H9 (cell line): ENCODE data around the gene DCST1. TPM values are rescaled to one million over a fixed set of nuclear protein-coding genes. Genes with fewer than 3 reads are reported as not detected.

Experiments
- DNase-seq: peaks from one replicate; pipeline ENCODE4 v3.0.0-alpha.2; 2017
- H2AFZ ChIP-seq: one replicate; pipeline ENCODE4 v1.6.1; 2013; ENCODE audit warnings: mild to moderate bottlenecking, low read length, control low read depth, moderate library complexity
- H2AK5ac ChIP-seq: 2 replicates; pipeline ENCODE4 v1.6.1; 2013; ENCODE audit warnings: low read length, control low read depth, mixed read lengths; ENCODE audit not compliant: insufficient read length
- H2BK120ac ChIP-seq: one replicate; pipeline ENCODE4 v1.6.1; 2013; ENCODE audit warnings: low read depth, mild to moderate bottlenecking, low read length, control low read depth, inconsistent platforms; ENCODE audit not compliant: poor library complexity, severe bottlenecking
- H2BK12ac ChIP-seq: 2 replicates; pipeline ENCODE4 v1.6.1; 2013; ENCODE audit warnings: low read length, control low read depth, mixed read lengths, low read depth; ENCODE audit not compliant: insufficient read length
- H2BK15ac ChIP-seq: 2 replicates; pipeline ENCODE4 v1.6.1; 2013; ENCODE audit warnings: low read depth, low read length, control low read depth
- H2BK20ac ChIP-seq: one replicate; pipeline ENCODE4 v1.6.1; 2013; ENCODE audit warnings: low read depth, mild to moderate bottlenecking, low read length, control low read depth, inconsistent platforms; ENCODE audit not compliant: poor library complexity, severe bottlenecking
- H2BK5ac ChIP-seq: 2 replicates; pipeline ENCODE4 v1.6.1; 2013; ENCODE audit warnings: low read length, control low read depth, mixed read lengths; ENCODE audit not compliant: insufficient read length
- H3K14ac ChIP-seq: 2 replicates; pipeline ENCODE4 v1.6.1; 2013; ENCODE audit warnings: low read length, control low read depth; ENCODE audit not compliant: insufficient read depth
- H3K18ac ChIP-seq: 2 replicates; pipeline ENCODE4 v1.6.1; 2013; ENCODE audit warnings: low read depth, mild to moderate bottlenecking, mixed read lengths, low read length, control low read depth; ENCODE audit not compliant: insufficient read length
- H3K23ac ChIP-seq: 2 replicates; pipeline ENCODE4 v1.6.1; 2013; ENCODE audit warnings: low read length, control low read depth, mixed read lengths, low read depth; ENCODE audit not compliant: insufficient read length
- H3K23me2 ChIP-seq: 2 replicates; pipeline ENCODE4 v1.6.1; 2013; ENCODE audit warnings: low read depth, mild to moderate bottlenecking, mixed read lengths, low read length, control low read depth; ENCODE audit not compliant: insufficient read length, poor library complexity, severe bottlenecking
- H3K27ac ChIP-seq: 2 replicates; pipeline ENCODE4 v1.5.1; 2013; ENCODE audit warnings: low read length, control low read depth, mixed read lengths, low read depth; ENCODE audit not compliant: insufficient read length
- H3K27me3 ChIP-seq: 2 replicates; pipeline ENCODE4 v1.6.1; 2013; ENCODE audit warnings: low read length, control low read depth, inconsistent platforms; ENCODE audit not compliant: insufficient read depth
- H3K4ac ChIP-seq: 2 replicates; pipeline ENCODE4 v1.6.1; 2013; ENCODE audit warnings: low read depth, mild to moderate bottlenecking, control low read depth, inconsistent platforms, low read length, moderate library complexity
- H3K4me1 ChIP-seq: 2 replicates; pipeline ENCODE4 v1.6.1; 2013; ENCODE audit warnings: low read length, control low read depth, inconsistent platforms; ENCODE audit not compliant: insufficient read depth
- H3K4me2 ChIP-seq: 2 replicates; pipeline ENCODE4 v1.6.1; 2013; ENCODE audit warnings: low read length, control low read depth, mixed read lengths; ENCODE audit not compliant: insufficient read length, insufficient read depth
- H3K56ac ChIP-seq: 2 replicates; pipeline ENCODE4 v1.6.1; 2013; ENCODE audit warnings: low read depth, mild to moderate bottlenecking, mixed read lengths, low read length, control low read depth; ENCODE audit not compliant: insufficient read length
- H3K79me1 ChIP-seq: 2 replicates; pipeline ENCODE4 v1.6.1; 2013; ENCODE audit warnings: low read depth, mild to moderate bottlenecking, moderate library complexity, low read length, control low read depth, inconsistent platforms; ENCODE audit not compliant: insufficient read depth, poor library complexity, severe bottlenecking
- H3K79me2 ChIP-seq: 2 replicates; pipeline ENCODE4 v1.6.1; 2013; ENCODE audit warnings: low read length, control low read depth, inconsistent platforms; ENCODE audit not compliant: insufficient read depth
- H3K9ac ChIP-seq: 2 replicates; pipeline ENCODE4 v1.6.1; 2013; ENCODE audit warnings: low read length, control low read depth, mixed read lengths; ENCODE audit not compliant: insufficient read length; ENCODE audit errors: extremely low read depth
- H3K9me3 ChIP-seq: one replicate; pipeline ENCODE4 v1.6.1; 2013; ENCODE audit warnings: low read depth, low read length, inconsistent platforms; ENCODE audit not compliant: control insufficient read depth
- H3T11ph ChIP-seq: one replicate; pipeline ENCODE4 v1.6.1; 2013; ENCODE audit warnings: mild to moderate bottlenecking, low read length, control low read depth, inconsistent platforms
- H4K20me1 ChIP-seq: one replicate; pipeline ENCODE4 v1.6.1; 2013; ENCODE audit not compliant: control insufficient read depth, insufficient read length, insufficient read depth
- H4K5ac ChIP-seq: 2 replicates; pipeline ENCODE4 v1.6.1; 2013; ENCODE audit warnings: low read depth, mild to moderate bottlenecking, mixed read lengths, low read length, control low read depth; ENCODE audit not compliant: insufficient read length
- H4K8ac ChIP-seq: replicated peaks from 2 replicates; pipeline ENCODE4 v1.6.1; 2013; ENCODE audit warnings: low read length, control low read depth, mixed read lengths, low read depth; ENCODE audit not compliant: insufficient read length
- H4K91ac ChIP-seq: 2 replicates; pipeline ENCODE4 v1.6.1; 2013; ENCODE audit warnings: low read depth, mild to moderate bottlenecking, moderate library complexity, mixed read lengths, low read length, control low read depth; ENCODE audit not compliant: insufficient read length
- H3K27ac Mint-ChIP-seq, 3 experiments: 2 replicates in 2 of 3; 3 replicates in 1 of 3; pipeline ENCODE4 v1.8.0; 2020 to 2021; ENCODE audit warnings: mixed read lengths in 3 of 3, mild to moderate bottlenecking in 1 of 3, moderate library complexity in 1 of 3
- H3K27me3 Mint-ChIP-seq: 2 replicates; pipeline ENCODE4 v1.8.0; 2021; ENCODE audit warnings: low read depth, mild to moderate bottlenecking, moderate library complexity, mixed read lengths
- H3K36me3 Mint-ChIP-seq, 3 experiments: 2 replicates in 2 of 3; 3 replicates in 1 of 3; pipeline ENCODE4 v1.8.0; 2020 to 2021; ENCODE audit warnings: low read depth in 3 of 3, mixed read lengths in 3 of 3; ENCODE audit not compliant: insufficient read depth in 1 of 3
- H3K4me1 Mint-ChIP-seq, 2 experiments: 2 replicates each; pipeline ENCODE4 v1.8.0; 2020; ENCODE audit warnings: mixed read lengths in 2 of 2
- H3K4me3 Mint-ChIP-seq, 2 experiments: 2 replicates in 1 of 2; 3 replicates in 1 of 2; pipeline ENCODE4 v1.8.0; 2020 to 2021; ENCODE audit warnings: mild to moderate bottlenecking in 2 of 2, mixed read lengths in 2 of 2, moderate library complexity in 1 of 2
- H3K9me3 Mint-ChIP-seq, 2 experiments: 2 replicates in 1 of 2; 3 replicates in 1 of 2; pipeline ENCODE4 v1.8.0; 2020; ENCODE audit warnings: mild to moderate bottlenecking in 2 of 2, mixed read lengths in 2 of 2, moderate library complexity in 1 of 2
- CTCF ChIP-seq: fragments of 200-600 bp; sonication (generic); conservative IDR thresholded peaks from 3 replicates; pipeline ENCODE4 v1.8.0; 2021; ENCODE audit warnings: antibody characterized with exemption, mild to moderate bottlenecking
- WGBS: extraction: QIAGEN DNeasy Blood & Tissue Kit; methylation state at CpG from one replicate; pipeline ENCODE4 v1.1.7; 2013; ENCODE audit warnings: missing lambda C conversion rate, low lambda C conversion rate, mixed read lengths; ENCODE audit not compliant: insufficient read length; ENCODE audit errors: extremely low coverage; 5-methylcytosine and 5-hydroxymethylcytosine counted together
- total RNA-seq: library from RNA; stranded (reverse); gene quantifications from 2 replicates; pipeline ENCODE4 v1.2.1, GENCODE V29; 2021

The DCST1 gene
- total RNA-seq, 1 experiment from 2014 or later: not detected

- no peak overlapping the region; a peak in 1 of 7 replicates for H3K27ac Mint-ChIP-seq
- peaks cover 24% of the 10 kb centered on the region for H3K23me2 ChIP-seq
- no peak overlapping the region for H2BK5ac ChIP-seq
- H2BK12ac ChIP-seq: no peak overlapping the region
- no peak overlapping the region for H3K23ac ChIP-seq
- no peak overlapping the region for H3K56ac ChIP-seq
- no peak overlapping the region for H3K27ac ChIP-seq
- no peak overlapping the region for H3K18ac ChIP-seq
- H2AK5ac ChIP-seq: no peak overlapping the region
- no peaks in the 10 kb centered on the region; the same call in 1 of the 2 replicates for H3K79me2 ChIP-seq
- H2BK15ac ChIP-seq: no peak overlapping the region
- WGBS: no CpG with 5 or more reads among the region's 8 CpGs
- no peak overlapping the region for H3K4me2 ChIP-seq
- peaks cover 7% of the 10 kb centered on the region for H3K27me3 Mint-ChIP-seq
- no peak for DNase-seq
- H3K36me3 Mint-ChIP-seq: peaks cover 9 to 32% (median 30%) of the 10 kb centered on the region in 3 experiments
- no peak overlapping the region for H3K14ac ChIP-seq
- no peak overlapping the region for H2BK20ac ChIP-seq
- no peaks in the 10 kb centered on the region for H3K9me3 ChIP-seq
- H3K4me1 ChIP-seq: peaks cover 3% of the 10 kb centered on the region; the same call in 1 of the 2 replicates
- H4K8ac ChIP-seq: no peak overlapping the region
- no peak overlapping the region for H3K9ac ChIP-seq
- no peak overlapping the region for H4K91ac ChIP-seq
- peaks cover 27 to 40% of the 10 kb centered on the region in 2 experiments for H3K4me1 Mint-ChIP-seq
- no peak overlapping the region for H2BK120ac ChIP-seq
- H3T11ph ChIP-seq: no peak overlapping the region
- H2AFZ ChIP-seq: no peak overlapping the region
- no peak overlapping the region for H3K4ac ChIP-seq
- no peak overlapping the region for H3K4me3 Mint-ChIP-seq
- no peak for TF ChIP-seq CTCF
- no peaks in the 10 kb centered on the region; a peak in 1 of 5 replicates for H3K9me3 Mint-ChIP-seq
- no peaks in the 10 kb centered on the region for H3K27me3 ChIP-seq
- no peaks in the 10 kb centered on the region for H3K79me1 ChIP-seq
- no peak overlapping the region for H4K5ac ChIP-seq
- no peaks in the 10 kb centered on the region for H4K20me1 ChIP-seq
Measured at GRCh38 chr1:155066777-155067176, 33.2 kb downstream of the DCST1 start.
